Skeletal muscle tissue (tissue), 4 donors: ENCODE measurements around the gene MRTFB. TPM values are rescaled to one million over a fixed set of nuclear protein-coding genes. Genes with fewer than 3 reads are reported as not detected.

ENCODE experiments used
- H3K27ac ChIP-seq: one replicate; pipeline ENCODE4 v1.7.0; 2013; ENCODE audit warnings: mild to moderate bottlenecking, low read depth, low read length, inconsistent platforms
- H3K27me3 ChIP-seq, 3 donors: one replicate each; pipeline ENCODE4 v1.7.0; 2013; ENCODE audit warnings: low read length in 3 of 3; ENCODE audit not compliant: control insufficient read depth in 3 of 3, insufficient read depth in 3 of 3
- H3K36me3 ChIP-seq, 3 donors: one replicate each; pipeline ENCODE4 v1.7.0; 2013; ENCODE audit warnings: low read length in 3 of 3; ENCODE audit not compliant: control insufficient read depth in 3 of 3, insufficient read depth in 3 of 3
- H3K4me1 ChIP-seq, 3 donors: one replicate each; pipeline ENCODE4 v1.7.0; 2013; ENCODE audit warnings: low read length in 3 of 3, mild to moderate bottlenecking in 3 of 3; ENCODE audit not compliant: control insufficient read depth in 3 of 3, insufficient read depth in 3 of 3
- H3K4me3 ChIP-seq, 3 donors: one replicate each; pipeline ENCODE4 v1.7.0; 2013; ENCODE audit warnings: low read length in 3 of 3
- H3K9ac ChIP-seq, 3 donors: one replicate each; pipeline ENCODE4 v1.7.0; 2013; ENCODE audit warnings: low read length in 3 of 3, mild to moderate bottlenecking in 3 of 3, moderate library complexity in 2 of 3, low read depth in 1 of 3
- H3K9me3 ChIP-seq, 3 donors: one replicate each; pipeline ENCODE4 v1.7.0; 2013; ENCODE audit warnings: low read length in 3 of 3; ENCODE audit not compliant: control insufficient read depth in 3 of 3
- total RNA-seq: library from RNA; depleted of rRNA; stranded (reverse); fragments of >200 nt; gene quantifications from one replicate; pipeline ENCODE4 v1.2.3, GENCODE V29; 2014
- donor health status: Osteomylitis.

MRTFB gene
- total RNA-seq, 1 donor from 2014 or later = 13.0 TPM

DNA sequence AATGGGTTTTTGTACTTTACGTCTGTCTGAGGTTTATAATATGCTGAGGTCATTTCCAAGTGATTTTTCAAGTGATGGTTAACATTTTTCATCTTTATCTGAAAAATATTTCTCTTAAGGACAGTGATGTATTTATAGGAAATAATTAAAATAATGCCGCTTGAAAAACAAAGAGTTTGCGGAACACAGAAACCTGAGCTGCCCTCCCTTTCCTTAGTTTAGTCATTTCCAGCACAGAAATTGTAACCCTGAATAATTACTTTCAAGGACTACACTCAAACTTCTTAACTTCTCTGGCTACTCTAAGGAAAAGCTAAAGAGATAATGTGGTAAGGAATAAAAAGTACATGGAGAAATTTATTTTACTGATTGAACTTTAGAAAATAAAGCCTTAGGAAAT, 54.6 kb downstream of the MRTFB start:
- no peak overlapping the region for H3K4me3 ChIP-seq
- peak overlapping the region; percentile 54 for H3K27ac ChIP-seq
- H3K27me3 ChIP-seq = no peaks in the 10 kb centered on the region
- peak overlapping the region in 1 of 3 donors; percentile 30 for H3K9ac ChIP-seq
- no peaks in the 10 kb centered on the region for H3K36me3 ChIP-seq
- H3K4me1 ChIP-seq = peaks cover 9 to 10% (median 10%) of the 10 kb centered on the region in 3 donors
- H3K9me3 ChIP-seq = no peaks in the 10 kb centered on the region

DNA sequence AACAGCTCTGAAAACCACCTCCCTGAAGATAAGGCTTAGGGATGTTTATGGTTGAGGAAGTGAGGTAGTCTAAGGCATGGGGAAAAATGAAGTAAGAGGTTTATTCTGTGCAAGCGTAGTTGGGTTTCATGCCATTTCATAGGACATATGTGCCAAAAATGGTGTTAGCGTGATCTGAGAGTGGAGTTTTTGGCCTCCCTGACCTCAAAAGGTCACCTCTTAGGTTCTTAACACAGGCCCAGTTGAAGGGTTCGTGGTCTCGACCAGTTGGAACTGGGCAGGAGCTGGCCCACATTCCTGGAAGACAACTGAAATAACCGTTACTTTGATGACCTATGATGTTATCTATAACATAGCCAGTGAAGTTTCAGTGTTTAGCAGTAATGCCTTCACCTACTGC, 57.0 kb downstream of the MRTFB start:
- Histone ChIP-seq H3K4me1 (peaks cover 8 to 10% (median 9%) of the 10 kb centered on the region in 3 donors), H3K36me3 (no peaks in the 10 kb centered on the region), H3K27ac (no peak overlapping the region), H3K4me3 (no peak overlapping the region), H3K9ac (no peak overlapping the region), H3K9me3 (no peaks in the 10 kb centered on the region), H3K27me3 (no peaks in the 10 kb centered on the region)

DNA sequence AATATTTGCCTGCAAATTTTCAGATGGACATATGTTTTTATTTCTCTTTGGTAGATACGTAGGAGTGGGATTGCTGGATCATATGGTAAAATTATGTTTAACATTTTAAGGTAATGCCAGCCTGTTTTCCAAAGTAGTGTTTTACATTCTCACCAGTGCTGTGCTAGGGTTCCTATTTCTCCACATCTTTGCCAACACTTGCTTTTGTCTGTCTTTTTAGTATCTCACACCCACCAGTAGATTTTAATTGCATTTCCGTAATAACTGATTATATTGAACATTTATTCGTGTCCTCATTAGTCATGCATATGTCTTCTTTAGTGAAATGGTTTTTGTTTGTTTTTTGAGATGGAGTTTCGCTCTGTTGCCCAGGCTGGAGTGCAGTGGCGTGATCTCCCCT, 58.4 kb downstream of the MRTFB start:
- Histone ChIP-seq H3K4me3 (no peak overlapping the region), H3K9ac (no peak overlapping the region), H3K27ac (no peak overlapping the region), H3K36me3 (no peaks in the 10 kb centered on the region), H3K4me1 (peaks cover 8 to 10% (median 9%) of the 10 kb centered on the region in 3 donors), H3K9me3 (no peaks in the 10 kb centered on the region), H3K27me3 (no peaks in the 10 kb centered on the region)

DNA sequence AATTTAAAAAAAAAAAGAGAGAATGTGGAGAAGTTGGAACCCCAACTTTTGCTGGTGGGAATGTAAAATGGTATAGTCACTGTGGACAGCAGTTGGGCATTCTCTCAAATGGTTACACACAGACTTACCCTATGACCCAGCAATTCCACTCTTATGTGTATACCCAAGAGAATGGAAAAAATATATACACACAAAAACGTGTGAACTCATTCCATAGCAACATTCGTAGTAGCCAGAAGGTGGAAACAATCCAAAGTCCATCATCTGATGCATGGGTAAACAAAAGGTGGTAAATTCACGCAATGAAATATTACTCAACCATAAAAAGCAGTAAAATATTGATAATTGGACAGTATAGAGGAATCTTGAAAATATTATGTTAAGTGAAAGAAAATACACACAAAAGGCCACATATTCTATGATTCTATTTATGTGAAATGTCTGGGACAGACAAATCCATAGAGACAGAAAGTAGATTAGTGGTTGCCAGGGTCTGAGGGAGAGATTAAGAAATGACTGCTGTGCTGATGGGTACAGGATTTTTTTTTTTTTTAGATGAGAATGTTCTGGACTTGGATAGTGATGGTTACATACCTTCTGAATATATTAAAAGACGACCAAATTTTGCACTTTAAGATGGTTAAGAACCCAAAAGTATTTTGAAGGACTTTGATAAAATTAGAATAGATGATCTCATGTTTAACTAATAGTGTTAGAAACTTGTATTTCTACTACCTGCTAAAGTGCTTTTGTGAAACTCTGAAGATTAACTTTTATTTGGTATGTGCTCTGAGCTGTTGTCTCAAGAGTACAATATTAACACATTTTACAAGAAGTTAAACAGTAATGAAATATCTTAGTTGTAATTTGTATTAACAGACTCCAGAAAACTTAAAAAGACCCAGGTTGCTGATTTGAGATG, 60.9 kb downstream of the MRTFB start:
- Histone ChIP-seq H3K9me3 (no peaks in the 10 kb centered on the region), H3K27me3 (no peaks in the 10 kb centered on the region), H3K27ac (no peak overlapping the region), H3K36me3 (peaks cover 0 to 3% (median 0%) of the 10 kb centered on the region in 3 donors), H3K4me3 (no peak overlapping the region), H3K9ac (no peak overlapping the region), H3K4me1 (peaks cover 0 to 3% (median 0%) of the 10 kb centered on the region in 3 donors)

DNA sequence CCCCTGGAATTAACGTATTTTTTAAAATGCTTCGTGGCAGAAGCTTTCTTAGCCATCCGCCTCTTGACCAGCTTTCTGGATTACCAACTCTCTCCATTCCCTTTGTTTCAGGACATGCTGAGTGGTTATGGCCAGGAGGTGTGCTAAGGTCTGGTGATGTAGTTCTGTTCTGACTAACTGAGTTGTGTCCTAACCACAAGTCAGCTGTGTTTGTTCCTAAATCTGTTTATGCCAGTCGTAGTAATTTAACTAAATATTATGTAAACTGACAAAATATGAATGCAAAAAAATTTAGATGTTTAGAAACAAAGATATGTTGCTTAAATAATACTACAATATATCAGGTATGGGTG, 61.6 kb downstream of the MRTFB start:
- no peak overlapping the region for H3K9ac ChIP-seq
- no peak overlapping the region for H3K4me3 ChIP-seq
- H3K4me1 ChIP-seq = peaks cover 0 to 3% (median 0%) of the 10 kb centered on the region in 3 donors
- no peaks in the 10 kb centered on the region for H3K9me3 ChIP-seq
- H3K27ac ChIP-seq = no peak overlapping the region
- peaks cover 0 to 3% (median 0%) of the 10 kb centered on the region in 3 donors for H3K36me3 ChIP-seq
- H3K27me3 ChIP-seq = no peaks in the 10 kb centered on the region

DNA sequence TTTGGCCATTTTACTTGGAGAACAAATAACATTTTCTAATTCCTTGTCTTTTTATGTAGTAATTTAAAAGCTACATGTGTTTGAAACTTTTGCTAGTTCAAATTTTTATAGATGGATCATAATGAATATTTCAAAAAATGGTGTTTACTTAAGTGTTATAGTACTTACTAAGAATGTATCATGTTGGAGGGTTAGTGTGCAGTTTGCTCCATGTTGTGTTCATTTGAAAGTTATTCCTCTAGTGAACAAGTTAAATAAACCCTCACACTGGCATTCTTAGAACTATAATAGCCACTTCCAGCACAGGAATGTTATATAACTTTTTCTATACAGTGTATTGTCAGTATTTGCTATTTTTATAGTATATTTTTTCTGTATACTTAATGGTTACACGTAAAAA, 62.8 kb downstream of the MRTFB start:
- no peaks in the 10 kb centered on the region for H3K27me3 ChIP-seq
- no peak overlapping the region for H3K9ac ChIP-seq
- no peaks in the 10 kb centered on the region for H3K9me3 ChIP-seq
- H3K36me3 ChIP-seq = peaks cover 0 to 3% (median 0%) of the 10 kb centered on the region in 3 donors
- H3K4me3 ChIP-seq = no peak overlapping the region
- H3K4me1 ChIP-seq = peaks cover 0 to under 1% (median 0%) of the 10 kb centered on the region in 3 donors
- no peak overlapping the region for H3K27ac ChIP-seq

DNA sequence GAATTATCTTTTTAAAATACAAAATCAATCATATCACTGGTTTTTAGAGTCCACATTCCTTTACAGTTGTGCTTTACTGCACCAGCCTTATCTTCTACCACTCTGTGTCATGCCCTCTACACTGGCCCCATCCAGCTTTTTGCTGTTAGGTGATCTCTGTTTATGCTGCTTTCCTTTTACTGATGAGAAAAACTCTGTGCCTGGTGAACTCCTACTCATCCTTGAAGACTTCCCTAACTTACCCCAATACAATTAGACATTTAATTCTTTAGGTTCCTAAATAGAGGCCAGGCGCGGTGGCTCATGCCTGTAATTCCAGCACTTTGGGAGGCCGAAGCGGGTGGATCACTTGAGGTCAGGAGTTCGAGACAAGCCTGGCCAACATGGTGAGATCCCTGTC, 64.6 kb downstream of the MRTFB start:
- Histone ChIP-seq H3K36me3 (peaks cover 0 to 3% (median under 1%) of the 10 kb centered on the region in 3 donors), H3K27ac (no peak overlapping the region), H3K27me3 (no peaks in the 10 kb centered on the region), H3K4me1 (no peaks in the 10 kb centered on the region), H3K9me3 (no peaks in the 10 kb centered on the region), H3K9ac (no peak overlapping the region), H3K4me3 (no peak overlapping the region)

DNA sequence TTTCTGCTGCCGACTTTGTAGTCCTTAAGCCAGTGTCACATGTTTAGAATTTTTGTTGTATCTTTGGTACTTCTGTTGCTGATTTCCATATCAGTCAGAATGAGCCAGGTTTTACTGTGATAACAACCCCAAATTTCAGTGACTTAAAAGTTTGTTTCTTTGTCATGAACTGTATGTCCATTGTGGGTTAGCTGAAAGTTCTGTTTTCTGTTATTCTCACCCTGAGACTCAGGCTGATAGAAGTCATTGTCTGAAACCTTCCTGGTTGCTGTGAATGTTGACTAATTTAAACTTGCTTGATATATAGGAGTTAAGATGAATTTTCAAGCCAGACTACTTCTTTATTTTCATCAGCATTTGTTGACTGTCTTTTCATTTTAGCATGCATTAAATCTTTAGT, 68.8 kb downstream of the MRTFB start:
- no peak overlapping the region for H3K4me3 ChIP-seq
- no peaks in the 10 kb centered on the region for H3K27me3 ChIP-seq
- no peaks in the 10 kb centered on the region for H3K4me1 ChIP-seq
- H3K9ac ChIP-seq = no peak overlapping the region
- H3K36me3 ChIP-seq = peaks cover 0 to 9% (median 4%) of the 10 kb centered on the region in 3 donors
- no peaks in the 10 kb centered on the region for H3K9me3 ChIP-seq
- no peak overlapping the region for H3K27ac ChIP-seq

DNA sequence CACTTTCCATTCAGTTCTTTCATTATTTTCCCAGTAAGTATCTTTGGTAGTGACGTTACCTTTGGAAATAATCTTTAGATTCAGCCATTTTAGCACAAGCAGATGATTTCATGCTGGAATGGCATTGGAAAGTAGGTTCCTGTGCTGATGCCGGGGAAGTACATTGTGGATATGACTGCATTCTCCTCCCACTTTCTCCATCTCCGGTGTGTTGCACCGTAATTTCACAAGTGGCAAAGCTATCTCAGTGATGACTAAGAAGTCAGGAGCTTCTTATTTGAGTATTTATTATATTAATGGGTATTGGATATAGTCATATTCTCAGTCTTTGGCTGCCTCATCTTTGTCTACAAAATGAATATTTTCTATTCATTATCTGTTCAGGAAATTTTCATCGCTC, 69.8 kb downstream of the MRTFB start:
- H3K27ac ChIP-seq = no peak overlapping the region
- no peaks in the 10 kb centered on the region for H3K9me3 ChIP-seq
- no peak overlapping the region for H3K4me3 ChIP-seq
- no peaks in the 10 kb centered on the region for H3K27me3 ChIP-seq
- peaks cover 0 to 6% (median 4%) of the 10 kb centered on the region in 3 donors for H3K36me3 ChIP-seq
- no peak overlapping the region for H3K9ac ChIP-seq
- peaks cover 0 to 4% (median 3%) of the 10 kb centered on the region in 3 donors for H3K4me1 ChIP-seq

DNA sequence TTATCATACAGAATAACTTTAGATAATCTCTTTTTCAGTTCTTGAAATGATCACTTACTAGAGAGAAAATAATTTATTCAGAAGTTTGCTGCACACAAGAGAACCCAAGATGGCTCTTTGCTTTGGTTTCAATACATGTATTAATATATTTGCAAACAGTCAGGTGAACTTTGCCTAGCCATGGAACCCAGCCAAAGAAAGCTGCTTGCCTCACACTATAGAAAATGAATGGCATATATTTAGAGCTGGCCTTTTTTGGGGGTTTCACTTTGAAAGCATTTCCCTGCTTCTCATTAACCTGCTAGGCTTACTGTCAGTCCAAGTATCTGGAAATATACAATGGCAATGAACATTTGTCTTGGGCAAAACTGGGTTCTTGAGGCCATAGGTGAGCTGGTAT, 75.3 kb downstream of the MRTFB start:
- Histone ChIP-seq H3K9ac (no peak overlapping the region), H3K4me1 (peaks cover 2 to 4% (median 3%) of the 10 kb centered on the region in 3 donors), H3K9me3 (no peaks in the 10 kb centered on the region), H3K36me3 (peaks cover 0 to 2% (median 0%) of the 10 kb centered on the region in 3 donors), H3K4me3 (no peak overlapping the region), H3K27me3 (no peaks in the 10 kb centered on the region), H3K27ac (no peak overlapping the region)
